ENCODE measurements around the gene HOXD11. TPM values are rescaled to one million over a fixed set of nuclear protein-coding genes. Genes with fewer than 3 reads are reported as not detected.

Gene HOXD11
- total and polyA plus RNA-seq, 9 of the 15 experiments (the other 6 are each of a cell fraction or from before 2014, with no cell fraction given): not detected

GRCh38 chr2:176096986-176097819, 9.9 kb upstream of the HOXD11 start (continued):
- no peak for TF ChIP-seq POLR3A (IDR thresholded peaks at IDR 0.05; ENCODE audit: borderline replicate concordance, extremely low read depth, insufficient read depth, insufficient read length)
- TF ChIP-seq SETDB1 (IDR thresholded peaks at IDR 0.05; ENCODE audit: low read length): no peak
- peak; percentile 98 for TF ChIP-seq CBX8 (IDR thresholded peaks at IDR 0.05; ENCODE audit: borderline replicate concordance, extremely low read depth, low read depth, low read length, poor library complexity, severe bottlenecking)
- TF ChIP-seq ZNF444 (CRISPR knock-in tag; IDR thresholded peaks at IDR 0.05): no peak
- TF ChIP-seq FOXO4 (CRISPR knock-in tag; IDR thresholded peaks at IDR 0.05): no peak
- no peak for TF ChIP-seq E2F1 (CRISPR knock-in tag; IDR thresholded peaks at IDR 0.05)
- no peak for TF ChIP-seq MLLT1 (IDR thresholded peaks at IDR 0.05)
- TF ChIP-seq CUX1 (CRISPR knock-in tag; IDR thresholded peaks at IDR 0.05): no peak
- no peak for TF ChIP-seq ILK (tag; IDR thresholded peaks at IDR 0.05; ENCODE audit: borderline replicate concordance, low read depth)
- TF ChIP-seq PHB2 (IDR thresholded peaks at IDR 0.05; ENCODE audit: low read depth): no peak
- TF ChIP-seq ZNF280B (CRISPR knock-in tag; IDR thresholded peaks at IDR 0.05): no peak
- TF ChIP-seq FIP1L1 (IDR thresholded peaks at IDR 0.05; ENCODE audit: low read depth, low read length, poor library complexity, severe bottlenecking): peak; percentile 31
- TF ChIP-seq GTF2A2 (tag; IDR thresholded peaks at IDR 0.05): no peak

All from K562 (cell line).